Measurements from ENCODE around the gene SYVN1. TPM values are rescaled to one million over a fixed set of nuclear protein-coding genes. Genes with fewer than 3 reads are reported as not detected.

Gene SYVN1
- polyA plus RNA-seq, 1 of the 3 experiments (the other 2 are of a cell fraction) = 31.9 TPM

DNA sequence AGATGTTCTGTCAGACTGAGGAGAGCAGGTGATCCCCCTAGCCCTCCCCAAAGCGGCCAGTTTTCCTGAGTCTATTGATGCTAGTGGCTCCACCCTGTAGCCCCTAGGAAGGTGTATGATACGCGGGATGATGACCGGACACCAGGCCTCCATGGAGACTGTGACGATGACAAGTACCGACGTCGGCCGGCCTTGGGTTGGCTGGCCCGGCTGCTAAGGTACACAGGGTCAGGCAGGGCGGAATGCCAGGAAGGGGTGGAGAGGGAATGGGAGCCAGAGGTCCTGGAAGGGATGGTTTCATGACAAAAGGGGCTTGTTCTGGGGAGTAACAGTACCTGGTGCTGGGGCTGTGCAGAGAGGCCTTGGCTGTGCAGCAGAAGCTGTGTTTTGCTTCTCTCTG is 47.1 kb downstream of the SYVN1 start:
- Histone ChIP-seq H2AFZ (ENCODE audit: low read depth) (no peak overlapping the region), H3K9me2 (no peaks in the 10 kb centered on the region), H3K9me3 (no peaks in the 10 kb centered on the region), H3K27ac (ENCODE audit: low read depth in 2 of 2, low read length in 1 of 2) (no peak overlapping the region), H3K79me2 (ENCODE audit: insufficient read depth) (peaks cover 34% of the 10 kb centered on the region), H3K4me1 (ENCODE audit: control insufficient read depth in 1 of 2, insufficient read depth in 2 of 2, low read depth in 1 of 2, low read length in 1 of 2) (peaks cover 8 to 20% of the 10 kb centered on the region in 2 experiments), H3K36me3 (replicated peaks in 1 of 2; ENCODE audit: control insufficient read depth in 1 of 2, insufficient read depth in 2 of 2, low read length in 1 of 2) (peaks cover 8 to 39% of the 10 kb centered on the region in 2 experiments), H3K4me3 (ENCODE audit: low read depth in 2 of 2, low read length in 1 of 2) (no peak overlapping the region), H3K9ac (no peak overlapping the region), H3K4me2 (no peak overlapping the region), H3F3A (replicated peaks; ENCODE audit: insufficient read depth) (peaks cover 7% of the 10 kb centered on the region), H4K20me1 (ENCODE audit: insufficient read depth) (no peaks in the 10 kb centered on the region), H3K27me3 (ENCODE audit: insufficient read depth) (no peaks in the 10 kb centered on the region)
- no peak for DNase-seq
- WGBS (ENCODE audit: low lambda C conversion rate) = 99% methylated on average over 11 of the region's 11 CpGs
- CTCF ChIA-PET = interaction anchor here (0.9 to 1.6 kb wide), 2 partner anchors 11 to 73 kb away, joined by 3 to 5 read pairs; partner anchors contain the start of gene ARL2
- POLR2A ChIA-PET = no interaction called here
- no peak for TF ChIP-seq FOXJ3 (CRISPR knock-in tag; IDR thresholded peaks at IDR 0.05)
- TF ChIP-seq, protein P1, sequence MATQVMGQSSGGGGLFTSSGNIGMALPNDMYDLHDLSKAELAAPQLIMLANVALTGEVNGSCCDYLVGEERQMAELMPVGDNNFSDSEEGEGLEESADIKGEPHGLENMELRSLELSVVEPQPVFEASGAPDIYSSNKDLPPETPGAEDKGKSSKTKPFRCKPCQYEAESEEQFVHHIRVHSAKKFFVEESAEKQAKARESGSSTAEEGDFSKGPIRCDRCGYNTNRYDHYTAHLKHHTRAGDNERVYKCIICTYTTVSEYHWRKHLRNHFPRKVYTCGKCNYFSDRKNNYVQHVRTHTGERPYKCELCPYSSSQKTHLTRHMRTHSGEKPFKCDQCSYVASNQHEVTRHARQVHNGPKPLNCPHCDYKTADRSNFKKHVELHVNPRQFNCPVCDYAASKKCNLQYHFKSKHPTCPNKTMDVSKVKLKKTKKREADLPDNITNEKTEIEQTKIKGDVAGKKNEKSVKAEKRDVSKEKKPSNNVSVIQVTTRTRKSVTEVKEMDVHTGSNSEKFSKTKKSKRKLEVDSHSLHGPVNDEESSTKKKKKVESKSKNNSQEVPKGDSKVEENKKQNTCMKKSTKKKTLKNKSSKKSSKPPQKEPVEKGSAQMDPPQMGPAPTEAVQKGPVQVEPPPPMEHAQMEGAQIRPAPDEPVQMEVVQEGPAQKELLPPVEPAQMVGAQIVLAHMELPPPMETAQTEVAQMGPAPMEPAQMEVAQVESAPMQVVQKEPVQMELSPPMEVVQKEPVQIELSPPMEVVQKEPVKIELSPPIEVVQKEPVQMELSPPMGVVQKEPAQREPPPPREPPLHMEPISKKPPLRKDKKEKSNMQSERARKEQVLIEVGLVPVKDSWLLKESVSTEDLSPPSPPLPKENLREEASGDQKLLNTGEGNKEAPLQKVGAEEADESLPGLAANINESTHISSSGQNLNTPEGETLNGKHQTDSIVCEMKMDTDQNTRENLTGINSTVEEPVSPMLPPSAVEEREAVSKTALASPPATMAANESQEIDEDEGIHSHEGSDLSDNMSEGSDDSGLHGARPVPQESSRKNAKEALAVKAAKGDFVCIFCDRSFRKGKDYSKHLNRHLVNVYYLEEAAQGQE (IDR thresholded peaks at IDR 0.05; ENCODE audit: low read depth, low read length) = no peak
- TF ChIP-seq GATA2 (CRISPR knock-in tag; IDR thresholded peaks at IDR 0.05) = no peak
- TF ChIP-seq POLR2AphosphoS5 (IDR thresholded peaks at IDR 0.05; ENCODE audit: low read depth, low read length) = no peak
- no peak for TF ChIP-seq FOSL2 (IDR thresholded peaks at IDR 0.05; ENCODE audit: borderline replicate concordance, low read depth)
- TF ChIP-seq MXI1 (IDR thresholded peaks at IDR 0.05; ENCODE audit: low read depth, low read length) = no peak
- no peak for TF ChIP-seq YY1 (IDR thresholded peaks at IDR 0.05; ENCODE audit: low read depth)
- TF ChIP-seq, protein P2, sequence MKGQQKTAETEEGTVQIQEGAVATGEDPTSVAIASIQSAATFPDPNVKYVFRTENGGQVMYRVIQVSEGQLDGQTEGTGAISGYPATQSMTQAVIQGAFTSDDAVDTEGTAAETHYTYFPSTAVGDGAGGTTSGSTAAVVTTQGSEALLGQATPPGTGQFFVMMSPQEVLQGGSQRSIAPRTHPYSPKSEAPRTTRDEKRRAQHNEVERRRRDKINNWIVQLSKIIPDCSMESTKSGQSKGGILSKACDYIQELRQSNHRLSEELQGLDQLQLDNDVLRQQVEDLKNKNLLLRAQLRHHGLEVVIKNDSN (IDR thresholded peaks at IDR 0.05; ENCODE audit: borderline replicate concordance, low read depth) = no peak
- TF ChIP-seq TEAD4 (IDR thresholded peaks at IDR 0.05; ENCODE audit: borderline replicate concordance, insufficient read depth) = no peak
- no peak for TF ChIP-seq TAF1 (IDR thresholded peaks at IDR 0.05; ENCODE audit: borderline replicate concordance, low read depth, low read length)
- TF ChIP-seq, protein P3, sequence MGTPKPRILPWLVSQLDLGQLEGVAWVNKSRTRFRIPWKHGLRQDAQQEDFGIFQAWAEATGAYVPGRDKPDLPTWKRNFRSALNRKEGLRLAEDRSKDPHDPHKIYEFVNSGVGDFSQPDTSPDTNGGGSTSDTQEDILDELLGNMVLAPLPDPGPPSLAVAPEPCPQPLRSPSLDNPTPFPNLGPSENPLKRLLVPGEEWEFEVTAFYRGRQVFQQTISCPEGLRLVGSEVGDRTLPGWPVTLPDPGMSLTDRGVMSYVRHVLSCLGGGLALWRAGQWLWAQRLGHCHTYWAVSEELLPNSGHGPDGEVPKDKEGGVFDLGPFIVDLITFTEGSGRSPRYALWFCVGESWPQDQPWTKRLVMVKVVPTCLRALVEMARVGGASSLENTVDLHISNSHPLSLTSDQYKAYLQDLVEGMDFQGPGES (IDR thresholded peaks at IDR 0.05; ENCODE audit: low read depth, low read length) = no peak
- no peak for TF ChIP-seq RFX5 (IDR thresholded peaks at IDR 0.05; ENCODE audit: low read length)
- no peak for TF ChIP-seq FOXM1 (IDR thresholded peaks at IDR 0.05; ENCODE audit: low read depth)
- no peak for TF ChIP-seq SIN3A (IDR thresholded peaks at IDR 0.05; ENCODE audit: borderline replicate concordance, low read depth, low read length)
- TF ChIP-seq JUND (IDR thresholded peaks at IDR 0.05) = no peak
- no peak for TF ChIP-seq SMC3 (IDR thresholded peaks at IDR 0.05; ENCODE audit: low read depth, low read length)
- TF ChIP-seq GABPA (IDR thresholded peaks at IDR 0.05; ENCODE audit: low read depth) = no peak
